Measurements from ENCODE around the gene CTIF.

GRCh38 chr18:48874701-48875162, 335.9 kb downstream of the CTIF start:
- TF ChIP-seq CTCF (IDR thresholded peaks at IDR 0.05; ENCODE audit: poor library complexity) (no peak), EZH2 (IDR thresholded peaks at IDR 0.05; ENCODE audit: borderline replicate concordance) (no peak), EZH2phosphoT487 (IDR thresholded peaks at IDR 0.05; ENCODE audit: low read depth, severe bottlenecking, unreplicated experiment) (no peak)

Data from hepatocyte (in vitro differentiated cells).